ENCODE measurements around the gene RTN3.
"Not testable (repeated sequence)": the region's sequence is repeated elsewhere in the genome, so short reads cannot be mapped to it uniquely, and the experiment has no call there.

RTN3 gene

DNA sequence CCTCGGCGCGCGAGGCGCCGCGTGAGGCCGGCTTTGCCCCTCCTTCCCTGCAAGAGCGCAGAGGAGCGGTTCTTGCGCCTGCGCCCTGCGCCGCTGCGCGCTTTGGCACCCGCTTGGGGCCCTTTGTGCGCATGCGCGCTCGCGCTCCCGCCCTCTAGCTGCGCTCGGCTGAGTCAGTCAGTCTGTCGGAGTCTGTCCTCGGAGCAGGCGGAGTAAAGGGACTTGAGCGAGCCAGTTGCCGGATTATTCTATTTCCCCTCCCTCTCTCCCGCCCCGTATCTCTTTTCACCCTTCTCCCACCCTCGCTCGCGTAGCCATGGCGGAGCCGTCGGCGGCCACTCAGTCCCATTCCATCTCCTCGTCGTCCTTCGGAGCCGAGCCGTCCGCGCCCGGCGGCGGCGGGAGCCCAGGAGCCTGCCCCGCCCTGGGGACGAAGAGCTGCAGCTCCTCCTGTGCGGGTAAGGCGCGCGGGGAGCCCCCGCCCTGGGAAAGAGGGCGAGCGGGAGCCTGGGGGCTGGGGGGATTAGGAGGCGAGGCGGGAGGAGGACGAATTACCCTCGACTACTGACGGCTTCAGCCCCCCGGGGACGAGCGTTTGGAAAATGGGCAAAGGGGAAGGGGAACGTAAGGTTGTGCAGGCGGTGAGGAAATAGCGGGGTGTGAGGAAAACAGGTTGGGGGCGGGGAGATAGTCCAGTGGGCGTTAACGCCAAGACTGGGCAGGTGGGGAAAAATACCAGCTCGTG lies at the start of gene RTN3:
Gene RTN3, plus strand, starts transcription at position 180 of the 745 bp plus-strand sequence. Its CDS starts 137 bp downstream, at position 317.
- TF ChIP-seq, protein P1, sequence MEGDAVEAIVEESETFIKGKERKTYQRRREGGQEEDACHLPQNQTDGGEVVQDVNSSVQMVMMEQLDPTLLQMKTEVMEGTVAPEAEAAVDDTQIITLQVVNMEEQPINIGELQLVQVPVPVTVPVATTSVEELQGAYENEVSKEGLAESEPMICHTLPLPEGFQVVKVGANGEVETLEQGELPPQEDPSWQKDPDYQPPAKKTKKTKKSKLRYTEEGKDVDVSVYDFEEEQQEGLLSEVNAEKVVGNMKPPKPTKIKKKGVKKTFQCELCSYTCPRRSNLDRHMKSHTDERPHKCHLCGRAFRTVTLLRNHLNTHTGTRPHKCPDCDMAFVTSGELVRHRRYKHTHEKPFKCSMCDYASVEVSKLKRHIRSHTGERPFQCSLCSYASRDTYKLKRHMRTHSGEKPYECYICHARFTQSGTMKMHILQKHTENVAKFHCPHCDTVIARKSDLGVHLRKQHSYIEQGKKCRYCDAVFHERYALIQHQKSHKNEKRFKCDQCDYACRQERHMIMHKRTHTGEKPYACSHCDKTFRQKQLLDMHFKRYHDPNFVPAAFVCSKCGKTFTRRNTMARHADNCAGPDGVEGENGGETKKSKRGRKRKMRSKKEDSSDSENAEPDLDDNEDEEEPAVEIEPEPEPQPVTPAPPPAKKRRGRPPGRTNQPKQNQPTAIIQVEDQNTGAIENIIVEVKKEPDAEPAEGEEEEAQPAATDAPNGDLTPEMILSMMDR (IDR thresholded peaks at IDR 0.05; ENCODE audit: control insufficient read depth, insufficient read depth, low read depth, low read length, missing control alignments), result peak; percentile 7
- peak within 1 kb of the TSS; percentile 94 for H3K4me3 ChIP-seq (ENCODE audit: control insufficient read depth, low read depth, low read length)
- DNase-seq (ENCODE audit: low read depth), result peak; percentile 91

GRCh38 chr11:63635762-63636465 lies 45.4 kb upstream of the RTN3 start:
- H3K4me3 ChIP-seq (ENCODE audit: control insufficient read depth, low read depth, low read length), result no peak overlapping the region
- TF ChIP-seq, protein P1 (IDR thresholded peaks at IDR 0.05; ENCODE audit: control insufficient read depth, insufficient read depth, low read depth, low read length, missing control alignments), result peak; percentile 76
- no peak for DNase-seq (ENCODE audit: low read depth)

- not testable (repeated sequence) for DNase-seq (ENCODE audit: low read depth); H3K4me3 ChIP-seq (ENCODE audit: control insufficient read depth, low read depth, low read length)
Measured at GRCh38 chr11:63638436-63638835, 42.9 kb upstream of the RTN3 start.

DNA sequence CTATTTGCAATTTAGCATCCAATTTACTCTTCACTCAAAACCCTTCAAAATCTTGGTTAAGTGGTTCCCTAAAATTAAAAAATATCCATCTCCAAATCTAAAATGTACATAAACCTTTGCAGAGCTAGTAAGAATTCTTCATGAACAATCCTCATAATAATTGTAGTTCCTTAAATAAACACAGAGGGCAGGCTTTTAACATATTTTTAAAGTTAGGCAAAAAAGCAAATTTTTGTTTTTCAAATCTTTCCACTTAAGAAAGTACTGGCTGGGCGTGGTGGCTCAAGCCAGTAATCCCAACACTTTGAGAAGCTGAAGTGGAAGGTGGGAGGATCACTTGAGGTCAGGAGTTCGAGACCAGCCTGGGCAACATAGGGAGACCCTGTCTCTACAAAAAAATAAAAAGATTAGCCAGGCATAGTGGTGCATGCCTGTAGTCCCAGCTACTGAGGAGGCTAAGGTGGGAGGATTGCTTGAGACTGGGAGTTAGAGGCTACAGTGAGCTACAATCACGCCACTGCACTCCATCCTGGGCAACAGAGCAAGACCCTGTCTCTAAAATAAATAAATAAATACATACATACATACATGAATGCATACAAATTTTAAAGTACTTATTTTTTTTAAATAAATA lies 42.0 kb upstream of the RTN3 start:
- DNase-seq (ENCODE audit: low read depth), result peak; percentile 14
- H3K4me3 ChIP-seq (ENCODE audit: control insufficient read depth, low read depth, low read length), result no peak overlapping the region
- TF ChIP-seq, protein P1 (IDR thresholded peaks at IDR 0.05; ENCODE audit: control insufficient read depth, insufficient read depth, low read depth, low read length, missing control alignments), result peak; percentile 24

- DNase-seq (ENCODE audit: low read depth), result peak; percentile 16
- TF ChIP-seq, protein P1 (IDR thresholded peaks at IDR 0.05; ENCODE audit: control insufficient read depth, insufficient read depth, low read depth, low read length, missing control alignments), result peak; percentile 14
- H3K4me3 ChIP-seq (ENCODE audit: control insufficient read depth, low read depth, low read length), result no peak overlapping the region
Measured at GRCh38 chr11:63641727-63642126, 39.6 kb upstream of the RTN3 start.

- TF ChIP-seq, protein P1 (IDR thresholded peaks at IDR 0.05; ENCODE audit: control insufficient read depth, insufficient read depth, low read depth, low read length, missing control alignments), result no peak
- no peak for DNase-seq (ENCODE audit: low read depth)
- no peak overlapping the region for H3K4me3 ChIP-seq (ENCODE audit: control insufficient read depth, low read depth, low read length)
Measured at GRCh38 chr11:63643205-63643604, 38.1 kb upstream of the RTN3 start.

GRCh38 chr11:63652671-63653070 lies 28.6 kb upstream of the RTN3 start:
- TF ChIP-seq, protein P1 (IDR thresholded peaks at IDR 0.05; ENCODE audit: control insufficient read depth, insufficient read depth, low read depth, low read length, missing control alignments), result no peak
- H3K4me3 ChIP-seq (ENCODE audit: control insufficient read depth, low read depth, low read length), result no peak overlapping the region
- DNase-seq (ENCODE audit: low read depth), result no peak
